H1 (cell line): ENCODE measurements around the gene SEPTIN5.

Source experiments
- EZH2 ChIP-seq: fragments of 200-600 bp; sonication (generic); IDR thresholded peaks from 2 replicates; pipeline ENCODE4 v1.7.1; 2012; ENCODE audit warnings: low read depth, mild to moderate bottlenecking, moderate library complexity, low read length, inconsistent platforms; ENCODE audit not compliant: severe bottlenecking
- POLR2A ChIP-seq, 2 experiments: IDR thresholded peaks; 1 replicate in 1 of 2; 2 replicates in 1 of 2; pipeline ENCODE4 v1.6.1; 2011; ENCODE audit warnings: low read depth in 2 of 2, low read length in 2 of 2, mild to moderate bottlenecking in 2 of 2; ENCODE audit errors: control extremely low read depth in 1 of 2
- RFX5 ChIP-seq: IDR thresholded peaks from 2 replicates; pipeline ENCODE4 v1.6.1; 2011; ENCODE audit warnings: low read depth, low read length, improper control_type of control experiment, borderline replicate concordance
- SIX5 ChIP-seq: IDR thresholded peaks from 2 replicates; pipeline ENCODE4 v1.6.1; 2011; ENCODE audit warnings: mild to moderate bottlenecking, low read depth, low read length
- ZNF274 ChIP-seq: IDR thresholded peaks from 2 replicates; pipeline ENCODE4 v1.7.0; 2012; ENCODE audit warnings: low read length, borderline replicate concordance; ENCODE audit errors: extremely low read depth

- TF ChIP-seq EZH2 (no peak), SIX5 (no peak), POLR2A (IDR thresholded peaks at IDR 0.05; ENCODE audit: control extremely low read depth in 1 of 2, low read depth in 2 of 2, low read length in 2 of 2) (no peak), RFX5 (no peak), ZNF274 (no peak)
These were observed 28.8 kb downstream of the SEPTIN5 start for GRCh38 chr22:19743081-19743480.
